C4-2B (cell line): Measurements from ENCODE around the gene ACER3.

Experiments used
- CTCF ChIP-seq: fragments of 450-650 bp; conservative IDR thresholded peaks from 2 replicates; pipeline ENCODE4 v1.5.1; 2017; ENCODE audit warnings: mild to moderate bottlenecking
- ZFX ChIP-seq: fragments of 450-650 bp; IDR thresholded peaks from 2 replicates; pipeline ENCODE4 v1.6.1; 2017

- TF ChIP-seq CTCF (no peak), ZFX (no peak)
These were observed 154.0 kb downstream of the ACER3 start for GRCh38 chr11:77014669-77015068.
